Measurements from ENCODE around the gene DDHD1.

The DDHD1 gene

DNA sequence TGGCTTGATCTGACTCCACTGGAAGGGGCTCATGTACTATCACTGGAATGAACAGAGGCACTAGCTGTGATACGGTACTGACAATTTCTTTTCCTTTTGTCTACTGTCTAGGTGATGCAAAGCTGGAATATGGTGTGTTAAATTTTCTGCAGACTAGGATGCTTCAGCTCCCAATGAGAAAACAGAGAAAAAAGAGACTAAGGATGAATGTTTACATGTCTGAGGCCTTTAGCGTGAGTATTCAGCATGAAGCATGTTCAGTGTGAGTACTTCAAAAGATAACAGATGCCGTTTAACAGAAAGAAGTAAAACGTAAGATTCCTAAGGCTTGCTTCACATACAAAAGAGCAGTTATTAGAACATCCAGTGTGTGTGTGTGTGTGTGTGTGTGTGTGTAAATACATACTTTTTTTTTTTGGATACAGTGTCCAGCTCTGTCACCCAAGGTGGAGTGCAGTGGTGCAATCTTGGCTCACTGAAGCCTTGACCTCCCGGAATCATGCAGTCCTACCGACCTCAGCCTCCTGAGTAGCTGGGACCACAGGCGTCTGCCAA is 110.0 kb downstream of the DDHD1 start:
- Histone ChIP-seq H3K4me3 (ENCODE audit: low read depth in 1 of 2, low read length in 2 of 2) (no peak overlapping the region), H3K27me3 (ENCODE audit: insufficient read depth, low read length, poor library complexity) (no peaks in the 10 kb centered on the region), H2AFZ (ENCODE audit: low read depth, low read length) (no peak overlapping the region), H3K4me2 (ENCODE audit: insufficient read depth, low read length) (no peak overlapping the region), H3K79me2 (ENCODE audit: insufficient read depth, low read length) (no peaks in the 10 kb centered on the region), H3K9ac (ENCODE audit: low read depth, low read length) (no peak overlapping the region), H3K36me3 (ENCODE audit: insufficient read depth, low read length) (peaks cover 95% of the 10 kb centered on the region), H4K20me1 (ENCODE audit: insufficient read depth, low read length) (no peaks in the 10 kb centered on the region), H3K27ac (ENCODE audit: low read length) (no peak overlapping the region), H3K9me3 (ENCODE audit: insufficient read depth, low read length, severe bottlenecking) (no peaks in the 10 kb centered on the region), H3K4me1 (ENCODE audit: insufficient read depth, low read length) (no peaks in the 10 kb centered on the region)
- TF ChIP-seq, protein P1, sequence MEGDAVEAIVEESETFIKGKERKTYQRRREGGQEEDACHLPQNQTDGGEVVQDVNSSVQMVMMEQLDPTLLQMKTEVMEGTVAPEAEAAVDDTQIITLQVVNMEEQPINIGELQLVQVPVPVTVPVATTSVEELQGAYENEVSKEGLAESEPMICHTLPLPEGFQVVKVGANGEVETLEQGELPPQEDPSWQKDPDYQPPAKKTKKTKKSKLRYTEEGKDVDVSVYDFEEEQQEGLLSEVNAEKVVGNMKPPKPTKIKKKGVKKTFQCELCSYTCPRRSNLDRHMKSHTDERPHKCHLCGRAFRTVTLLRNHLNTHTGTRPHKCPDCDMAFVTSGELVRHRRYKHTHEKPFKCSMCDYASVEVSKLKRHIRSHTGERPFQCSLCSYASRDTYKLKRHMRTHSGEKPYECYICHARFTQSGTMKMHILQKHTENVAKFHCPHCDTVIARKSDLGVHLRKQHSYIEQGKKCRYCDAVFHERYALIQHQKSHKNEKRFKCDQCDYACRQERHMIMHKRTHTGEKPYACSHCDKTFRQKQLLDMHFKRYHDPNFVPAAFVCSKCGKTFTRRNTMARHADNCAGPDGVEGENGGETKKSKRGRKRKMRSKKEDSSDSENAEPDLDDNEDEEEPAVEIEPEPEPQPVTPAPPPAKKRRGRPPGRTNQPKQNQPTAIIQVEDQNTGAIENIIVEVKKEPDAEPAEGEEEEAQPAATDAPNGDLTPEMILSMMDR (IDR thresholded peaks at IDR 0.05; ENCODE audit: borderline replicate concordance, extremely low read depth, low read length, poor library complexity, severe bottlenecking): no peak
- no peak for TF ChIP-seq EZH2 (IDR thresholded peaks at IDR 0.05; ENCODE audit: borderline replicate concordance, low read depth, low read length, severe bottlenecking)
- DNase-seq (no peak), ATAC-seq (ENCODE audit: insufficient read depth, low read depth) (no peak)

DNA sequence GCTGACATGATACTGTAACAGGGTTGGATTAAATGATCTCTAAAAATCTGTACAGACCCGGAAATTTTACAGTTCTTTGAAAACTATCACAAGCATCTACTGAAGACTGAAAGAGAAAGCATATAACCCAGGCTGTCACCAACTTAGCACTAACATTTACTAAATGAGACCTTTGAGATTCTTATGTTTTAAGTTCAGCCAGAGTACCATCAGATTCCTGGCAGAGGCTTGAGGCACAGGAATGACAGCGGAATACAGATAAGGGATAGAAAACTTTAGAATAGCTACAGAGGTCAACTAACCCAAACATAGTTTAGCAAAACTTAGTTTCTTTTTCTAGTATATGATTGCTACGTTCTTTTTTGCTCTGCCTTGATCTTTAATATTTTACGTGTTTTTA is 110.6 kb downstream of the DDHD1 start:
- peaks cover 96% of the 10 kb centered on the region for H3K36me3 ChIP-seq (ENCODE audit: insufficient read depth, low read length)

DNA sequence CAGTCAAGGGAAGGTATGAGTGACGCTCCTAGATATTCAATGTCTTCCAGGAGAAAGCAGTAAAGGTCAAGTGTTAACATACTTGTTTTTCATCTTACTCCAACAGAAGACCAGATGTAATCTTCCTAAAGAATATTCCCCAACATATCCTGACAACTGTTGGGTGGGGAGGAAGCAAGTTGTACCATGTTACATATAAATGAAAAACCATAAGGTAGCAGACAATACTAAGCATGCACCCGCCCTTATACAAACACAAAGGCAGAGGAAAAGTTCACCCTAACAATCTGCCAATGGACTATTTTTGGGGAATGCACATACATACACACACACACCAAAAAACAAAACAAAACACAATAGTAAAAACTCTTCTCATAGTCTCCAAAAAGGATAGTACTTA is 112.1 kb downstream of the DDHD1 start:
- H3K9ac ChIP-seq (ENCODE audit: low read depth, low read length): no peak overlapping the region
- H3K27ac ChIP-seq (ENCODE audit: low read length): no peak overlapping the region
- no peak overlapping the region for H3K4me3 ChIP-seq (ENCODE audit: low read depth in 1 of 2, low read length in 2 of 2)
- no peaks in the 10 kb centered on the region for H3K79me2 ChIP-seq (ENCODE audit: insufficient read depth, low read length)
- no peak for DNase-seq
- peaks cover 96% of the 10 kb centered on the region for H3K36me3 ChIP-seq (ENCODE audit: insufficient read depth, low read length)
- H3K9me3 ChIP-seq (ENCODE audit: insufficient read depth, low read length, severe bottlenecking): no peaks in the 10 kb centered on the region
- TF ChIP-seq, protein P1 (IDR thresholded peaks at IDR 0.05; ENCODE audit: borderline replicate concordance, extremely low read depth, low read length, poor library complexity, severe bottlenecking): no peak
- TF ChIP-seq EZH2 (IDR thresholded peaks at IDR 0.05; ENCODE audit: borderline replicate concordance, low read depth, low read length, severe bottlenecking): no peak
- H3K4me1 ChIP-seq (ENCODE audit: insufficient read depth, low read length): no peaks in the 10 kb centered on the region
- no peak overlapping the region for H3K4me2 ChIP-seq (ENCODE audit: insufficient read depth, low read length)
- no peak for ATAC-seq (ENCODE audit: insufficient read depth, low read depth)
- H2AFZ ChIP-seq (ENCODE audit: low read depth, low read length): no peak overlapping the region
- no peaks in the 10 kb centered on the region for H4K20me1 ChIP-seq (ENCODE audit: insufficient read depth, low read length)
- no peaks in the 10 kb centered on the region for H3K27me3 ChIP-seq (ENCODE audit: insufficient read depth, low read length, poor library complexity)

More for the DNA sequence above, 110.6 kb downstream of the DDHD1 start:
- Histone ChIP-seq H4K20me1 (ENCODE audit: insufficient read depth, low read length) (no peaks in the 10 kb centered on the region), H3K27me3 (ENCODE audit: insufficient read depth, low read length, poor library complexity) (no peaks in the 10 kb centered on the region), H3K4me3 (ENCODE audit: low read depth in 1 of 2, low read length in 2 of 2) (no peak overlapping the region), H3K79me2 (ENCODE audit: insufficient read depth, low read length) (no peaks in the 10 kb centered on the region), H3K9ac (ENCODE audit: low read depth, low read length) (no peak overlapping the region), H3K9me3 (ENCODE audit: insufficient read depth, low read length, severe bottlenecking) (no peaks in the 10 kb centered on the region), H3K4me1 (ENCODE audit: insufficient read depth, low read length) (no peaks in the 10 kb centered on the region), H2AFZ (ENCODE audit: low read depth, low read length) (no peak overlapping the region), H3K27ac (ENCODE audit: low read length) (no peak overlapping the region), H3K4me2 (ENCODE audit: insufficient read depth, low read length) (no peak overlapping the region)
- no peak for TF ChIP-seq EZH2 (IDR thresholded peaks at IDR 0.05; ENCODE audit: borderline replicate concordance, low read depth, low read length, severe bottlenecking)
- TF ChIP-seq, protein P1 (IDR thresholded peaks at IDR 0.05; ENCODE audit: borderline replicate concordance, extremely low read depth, low read length, poor library complexity, severe bottlenecking): no peak
- ATAC-seq (ENCODE audit: insufficient read depth, low read depth) (no peak), DNase-seq (no peak)
